Hematopoietic multipotent progenitor cell treated with erythropoietin and hydrocortisone succinate and interleukin-3 and kit ligand, for 15 days (in vitro differentiated cells): ENCODE data around the gene CHL1.
A peak's percentile ranks its signal among the peaks of the same experiment; 100 is the strongest.
"Not testable (repeated sequence)": the region's sequence is repeated elsewhere in the genome, so short reads cannot be mapped to it uniquely, and the experiment has no call there.

Source experiments
- DNase-seq: peaks from one replicate; pipeline ENCODE4 v3.0.0-alpha.2; 2015; ENCODE audit warnings: low spot score

The CHL1 gene

DNA sequence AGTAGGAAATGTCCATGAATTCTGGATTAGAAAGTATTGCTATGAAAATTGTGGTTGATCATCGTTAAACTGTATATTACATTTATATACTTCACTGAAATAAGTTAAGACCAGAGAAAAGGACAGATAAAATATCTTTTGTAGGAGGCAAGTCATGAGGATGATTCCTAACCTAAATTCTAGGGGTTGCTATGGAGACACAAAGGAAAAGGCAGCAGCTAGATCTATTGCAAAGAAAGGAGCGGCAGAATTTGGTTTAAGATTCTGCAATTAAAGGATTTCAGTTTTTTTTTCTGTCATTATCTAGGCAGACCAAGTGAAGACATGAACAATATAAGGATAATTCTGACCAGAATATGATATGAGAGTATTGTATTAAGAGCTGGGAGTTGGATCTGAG lies 136.1 kb downstream of the CHL1 start:
- DNase-seq: no peak

DNA sequence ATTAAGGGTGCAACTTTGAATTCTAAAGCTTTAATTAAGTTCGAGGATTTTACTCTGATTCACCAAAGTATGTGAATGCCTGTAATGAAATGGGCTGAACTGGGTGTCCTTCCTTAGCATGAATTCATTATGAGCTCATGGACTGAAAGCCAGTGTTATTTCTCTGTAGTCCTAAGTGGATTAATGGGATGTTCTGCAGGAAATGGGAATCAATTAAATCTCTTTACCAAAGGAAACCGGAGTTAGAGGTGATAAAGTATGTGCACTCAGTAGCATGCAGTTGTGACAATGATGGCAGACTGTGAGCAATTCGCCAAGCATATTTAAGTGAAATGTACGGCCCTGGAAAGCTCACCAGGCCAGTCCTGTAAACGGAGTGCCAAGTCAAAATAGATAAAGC lies 138.7 kb downstream of the CHL1 start:
- no peak for DNase-seq

GRCh38 chr3:339351-339750 lies 142.8 kb downstream of the CHL1 start:
- no peak for DNase-seq

DNA sequence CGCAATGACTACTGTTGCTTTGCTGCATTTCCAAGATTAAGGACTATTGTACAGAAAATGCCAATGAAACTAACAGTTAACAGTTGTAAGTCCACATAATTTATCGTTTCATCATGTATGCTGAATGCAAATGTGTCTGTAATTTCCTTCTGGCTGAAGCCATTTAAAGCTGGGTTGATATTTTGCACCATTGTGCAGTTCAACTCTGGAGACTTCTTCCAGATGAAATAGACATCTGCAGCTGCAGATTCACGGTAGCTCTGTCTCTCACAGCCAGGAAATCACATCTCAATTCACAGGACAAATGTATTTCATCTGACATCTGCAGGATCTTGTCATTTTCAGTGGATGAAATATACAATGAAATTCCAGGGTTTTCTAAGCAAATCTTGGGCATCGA lies 145.4 kb downstream of the CHL1 start:
- no peak for DNase-seq

DNA sequence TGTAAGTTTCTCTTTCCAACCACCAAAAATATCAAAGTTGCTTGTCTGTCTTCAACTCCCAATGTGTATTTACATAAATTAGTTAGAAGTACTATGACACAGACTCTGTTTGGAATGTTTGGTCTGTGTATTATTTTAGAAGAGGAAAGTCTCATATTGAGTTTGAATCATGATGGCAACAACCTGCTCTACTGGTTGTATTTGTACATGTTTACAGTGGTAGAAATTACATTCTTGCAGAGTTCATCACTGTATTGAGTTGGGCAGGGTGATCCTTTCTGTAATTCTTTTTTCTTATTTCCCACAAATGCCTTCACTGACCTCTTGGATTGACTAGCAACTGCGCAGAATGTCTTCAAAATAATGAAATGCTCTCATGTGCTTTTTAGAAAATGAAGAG lies 149.6 kb downstream of the CHL1 start:
- DNase-seq: no peak

- no peak for DNase-seq
Observed at GRCh38 chr3:347581-347980, 151.0 kb downstream of the CHL1 start.

- no peak for DNase-seq
Observed at GRCh38 chr3:350871-351371, 154.4 kb downstream of the CHL1 start.

- DNase-seq: no peak
Observed at GRCh38 chr3:352599-352998, 156.0 kb downstream of the CHL1 start.

GRCh38 chr3:353191-353739 lies 156.7 kb downstream of the CHL1 start:
- DNase-seq: no peak

GRCh38 chr3:354432-354831 lies 157.9 kb downstream of the CHL1 start:
- peak; percentile 41 for DNase-seq

DNA sequence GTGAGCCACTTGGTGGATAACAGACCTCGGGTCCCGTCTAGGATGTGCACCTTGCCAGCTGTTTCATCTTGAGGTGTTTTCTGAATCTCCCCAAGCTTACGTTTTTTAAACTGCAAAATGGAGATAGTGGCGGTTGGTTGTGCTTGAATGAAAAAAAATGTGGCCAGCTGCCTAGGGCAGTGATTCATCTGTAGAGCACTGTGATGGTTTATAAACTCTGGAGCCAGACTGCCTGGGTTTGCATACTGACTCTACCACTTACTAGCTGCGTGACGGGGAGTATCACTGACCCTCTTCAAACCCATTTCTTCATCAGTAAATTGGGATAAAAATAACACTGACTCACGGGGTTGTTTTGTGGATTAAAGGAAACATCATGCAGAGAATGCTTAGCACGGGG lies 159.1 kb downstream of the CHL1 start:
- DNase-seq: no peak

GRCh38 chr3:356952-357351 lies 160.4 kb downstream of the CHL1 start:
- no peak for DNase-seq

DNA sequence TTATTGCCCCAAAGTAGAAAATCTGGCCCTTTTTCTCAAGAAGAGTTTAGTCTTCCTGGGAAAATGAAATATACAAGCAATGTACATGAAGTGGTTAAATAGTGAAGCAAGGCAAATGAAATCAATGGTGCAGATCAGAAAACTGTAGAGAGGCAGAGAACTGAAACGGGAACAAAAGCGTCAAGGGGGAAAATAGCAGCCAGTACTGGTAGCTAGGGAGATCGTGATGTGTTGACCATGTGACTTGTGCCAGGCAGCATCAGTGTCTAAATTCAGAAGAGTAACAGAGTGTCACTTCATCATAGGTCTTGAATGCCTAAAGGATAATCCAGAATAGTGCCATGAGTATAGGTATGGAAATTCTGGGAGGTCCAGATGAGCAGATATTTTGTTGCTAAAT lies 163.1 kb downstream of the CHL1 start:
- no peak for DNase-seq

GRCh38 chr3:362681-363338 lies 166.2 kb downstream of the CHL1 start:
- no peak for DNase-seq

DNA sequence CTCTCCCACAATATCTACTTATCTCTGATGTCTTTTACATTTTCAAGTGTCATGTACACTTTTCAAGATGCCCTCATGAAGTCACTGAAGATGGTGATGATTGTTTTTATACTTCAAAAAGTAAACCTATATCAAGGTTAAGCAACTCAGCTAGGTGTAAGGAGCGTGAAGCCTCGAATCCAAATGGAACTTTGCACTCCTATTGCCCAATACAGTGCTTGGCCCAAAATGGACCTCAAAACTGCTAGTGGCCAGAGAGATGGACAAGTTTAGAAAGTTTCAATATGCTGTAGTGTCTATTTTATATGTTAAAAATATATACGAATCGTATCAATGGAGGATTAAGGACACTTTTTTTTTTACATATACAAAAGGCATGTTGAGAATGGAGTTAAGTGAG lies 167.7 kb downstream of the CHL1 start:
- no peak for DNase-seq

DNA sequence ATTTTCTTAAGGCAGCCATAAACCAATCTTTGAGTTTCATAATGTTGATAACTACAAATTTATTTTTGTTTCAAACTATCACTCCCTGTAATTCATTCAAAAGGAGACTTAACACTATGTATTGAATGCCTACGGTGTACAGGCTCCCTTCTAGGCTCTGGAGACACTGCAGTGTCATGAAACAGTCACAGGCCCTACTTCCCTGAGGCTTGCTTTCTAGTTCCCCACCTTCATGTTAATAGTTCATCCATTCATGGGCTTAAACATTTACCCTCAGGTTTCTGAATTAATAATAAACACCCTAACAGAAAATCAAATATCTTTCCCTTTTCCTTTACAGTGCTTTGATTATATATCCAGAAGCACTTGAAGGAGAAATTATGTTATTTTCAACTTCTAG lies 168.7 kb downstream of the CHL1 start:
- no peak for DNase-seq

- not testable (repeated sequence) for DNase-seq
Observed at GRCh38 chr3:366253-366652, 169.7 kb downstream of the CHL1 start.

GRCh38 chr3:373193-373779 lies 176.7 kb downstream of the CHL1 start:
- DNase-seq: no peak

GRCh38 chr3:374459-374858 lies 177.9 kb downstream of the CHL1 start:
- DNase-seq: no peak

DNA sequence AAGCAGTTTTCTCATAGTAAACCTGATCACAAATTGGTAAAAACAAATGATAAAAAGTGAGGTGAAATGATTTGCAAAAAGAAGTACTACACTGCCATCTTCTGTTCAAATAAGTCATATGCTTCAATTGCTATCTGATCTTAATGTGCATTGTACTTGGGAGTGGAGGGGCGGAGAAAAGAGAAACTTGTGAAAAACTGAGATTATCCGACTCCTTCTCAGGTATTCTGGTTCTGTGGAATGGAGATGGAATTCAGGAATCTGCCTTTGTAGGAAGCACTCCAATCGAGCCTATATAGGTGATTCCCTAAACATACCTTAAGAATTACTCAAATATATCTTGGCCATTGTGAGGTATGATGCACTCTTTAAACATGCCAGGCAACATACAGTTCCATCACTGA lies 180.6 kb downstream of the CHL1 start:
- no peak for DNase-seq

DNA sequence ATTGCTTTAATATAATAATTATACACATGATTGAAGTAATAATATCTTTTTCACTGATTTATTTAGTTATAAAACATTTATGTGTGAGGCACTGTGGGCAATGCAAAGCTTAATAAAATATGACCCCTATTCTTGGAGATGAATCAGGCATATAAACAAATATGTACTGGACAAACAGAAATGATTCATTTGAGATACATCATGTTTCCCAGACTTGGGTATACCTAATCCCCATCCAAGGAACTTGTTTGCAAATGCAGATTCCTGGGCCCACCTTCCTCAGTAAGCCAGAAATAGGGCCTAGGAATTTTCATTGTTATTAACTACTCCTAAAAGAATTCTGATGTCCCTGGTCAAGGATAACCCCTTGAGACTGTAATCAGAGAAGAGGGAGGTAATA lies 184.2 kb downstream of the CHL1 start:
- DNase-seq: no peak

GRCh38 chr3:385151-385550 lies 188.6 kb downstream of the CHL1 start:
- DNase-seq: no peak

GRCh38 chr3:394775-395174 lies 198.2 kb downstream of the CHL1 start:
- no peak for DNase-seq

DNA sequence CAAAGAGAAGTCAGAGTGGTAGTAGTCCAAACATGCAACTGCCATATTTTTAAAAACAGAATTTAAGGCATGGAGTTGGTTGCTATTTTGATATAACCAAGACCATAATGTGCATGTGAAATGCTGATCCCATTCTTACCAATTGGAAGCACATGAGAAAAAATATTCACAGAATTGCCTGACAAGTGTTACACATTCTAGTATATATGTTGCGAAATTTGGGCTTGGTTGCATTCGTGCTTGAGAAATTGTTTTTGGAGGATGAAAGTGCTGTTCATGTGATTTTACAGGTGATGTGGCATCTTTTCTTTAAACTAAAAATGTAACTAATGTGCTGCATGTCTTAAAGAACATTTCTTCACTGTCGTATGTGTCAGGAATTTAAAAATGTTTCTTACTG lies 199.7 kb downstream of the CHL1 start:
- no peak for DNase-seq
